K562 treated with DMSO at 1 percent for 48 hours (cell line): ENCODE data around the gene GIMD1. TPM values are rescaled to one million over a fixed set of nuclear protein-coding genes. Genes with fewer than 3 reads are reported as not detected.

ENCODE experiments used
- total RNA-seq: library from RNA; unstranded; fragments of 300-600 nt; gene quantifications from 2 replicates; pipeline ENCODE4 v1.2.3, GENCODE V29; 2022; ENCODE audit warnings: low replicate concordance; ENCODE audit errors: extremely low read depth

The GIMD1 gene
- not detected in 2 replicates for total RNA-seq

DNA sequence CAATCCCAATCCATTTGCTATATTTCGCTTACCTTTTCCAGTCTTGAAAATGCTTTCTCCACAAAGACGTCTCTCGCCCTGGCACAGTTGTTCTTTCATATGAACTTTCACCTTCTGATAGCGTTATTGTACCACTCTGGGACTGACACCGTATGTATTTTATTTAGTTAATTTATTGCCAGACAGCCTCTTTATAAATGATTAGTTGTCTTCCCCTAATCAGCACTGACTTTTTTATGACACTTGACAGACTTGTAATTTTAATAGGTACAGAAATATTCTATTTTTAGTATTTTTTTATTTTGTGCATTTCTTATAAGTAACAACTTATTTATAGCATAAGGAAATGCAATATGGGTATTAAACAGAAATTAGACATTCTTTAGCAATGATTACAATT lies at the start of gene GIMD1:
GIMD1 (minus strand) TSS at position 101 of the 400 bp plus-strand sequence. CDS start 1,343 bp downstream, outside the sequence.

DNA sequence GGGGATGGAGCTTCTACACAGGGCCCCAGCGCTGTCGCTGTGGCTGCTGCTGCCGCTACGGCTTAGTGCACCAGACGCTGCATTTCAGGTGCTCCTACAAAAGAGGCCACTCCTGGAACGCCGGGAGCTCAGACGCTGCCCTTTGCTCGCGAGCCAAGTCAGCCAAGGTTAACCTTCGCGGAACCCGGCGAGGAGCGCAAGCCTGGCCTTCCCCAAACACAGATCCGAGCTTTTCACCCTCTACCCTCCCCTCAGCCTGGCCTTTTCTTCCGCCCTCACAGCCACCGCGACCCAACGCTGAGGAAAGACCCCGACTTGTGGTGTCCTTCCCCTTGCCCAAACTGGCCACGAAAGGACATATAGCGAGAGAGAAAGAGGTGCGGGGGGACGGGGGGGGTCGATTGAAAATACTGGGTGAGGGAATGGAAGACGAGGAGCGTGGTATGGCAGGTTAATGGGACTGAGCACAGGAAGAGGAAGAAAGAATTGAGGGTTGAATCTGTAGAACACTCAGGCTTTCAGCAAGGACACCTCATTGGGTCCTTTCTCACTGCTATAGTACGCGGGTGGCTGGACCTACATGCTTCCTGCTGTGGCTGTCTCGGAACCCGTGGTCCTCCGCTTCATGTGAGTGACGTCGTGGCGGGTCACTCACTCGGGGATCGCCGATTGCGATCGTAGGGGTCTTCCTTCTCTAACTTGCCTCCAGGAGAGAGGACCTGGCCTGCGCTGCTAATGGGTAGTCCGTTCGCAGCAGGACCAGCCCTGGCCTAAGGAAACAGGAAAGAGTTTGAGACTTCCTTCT lies 52.4 kb downstream of the GIMD1 start, which contains the start of the genes AIMP1 and TBCK:
AIMP1 (plus strand) TSS at position 583 of the 805 bp plus-strand sequence. CDS start 8,460 bp downstream, outside the sequence.
TBCK (minus strand) TSS at position 242 of the 805 bp plus-strand sequence. CDS start 7,249 bp downstream, outside the sequence.

Other genes starting within 250 kb of the GIMD1 start
- gene TBCK, start 52.6 kb downstream of the GIMD1 start, total RNA-seq: not detected in 2 replicates
- not detected in 2 replicates for gene AIMP1, start 52.2 kb downstream of the GIMD1 start, total RNA-seq